ENCODE data around the gene KDM4B.

The KDM4B gene

GRCh38 chr19:5133986-5134595 lies 165.2 kb downstream of the KDM4B start:
- Histone ChIP-seq H3K4me3 (ENCODE audit: low read length) (no peak overlapping the region), H3K27me3 (ENCODE audit: control insufficient read depth, insufficient read depth, low read length) (no peaks in the 10 kb centered on the region), H3K27ac (ENCODE audit: low read length) (no peak overlapping the region), H3K36me3 (ENCODE audit: control insufficient read depth, insufficient read depth, low read length) (no peaks in the 10 kb centered on the region), H3K4me1 (ENCODE audit: control insufficient read depth, insufficient read depth, low read length) (peaks cover 11% of the 10 kb centered on the region), H3K9me3 (ENCODE audit: control insufficient read depth, insufficient read depth, low read length) (no peaks in the 10 kb centered on the region)
- no CpG with 5 or more reads among the region's 30 CpGs for WGBS (ENCODE audit: insufficient coverage, insufficient read length)
- DNase-seq (ENCODE audit: low read depth, low spot score), result no peak

GRCh38 chr19:5134691-5135090 lies 165.8 kb downstream of the KDM4B start:
- Histone ChIP-seq H3K27me3 (ENCODE audit: control insufficient read depth, insufficient read depth, low read length) (no peaks in the 10 kb centered on the region), H3K4me3 (ENCODE audit: low read length) (no peak overlapping the region), H3K36me3 (ENCODE audit: control insufficient read depth, insufficient read depth, low read length) (no peaks in the 10 kb centered on the region; the same call in 1 of the 2 replicates), H3K4me1 (ENCODE audit: control insufficient read depth, insufficient read depth, low read length) (peaks cover 10% of the 10 kb centered on the region), H3K9me3 (ENCODE audit: control insufficient read depth, insufficient read depth, low read length) (no peaks in the 10 kb centered on the region), H3K27ac (ENCODE audit: low read length) (no peak overlapping the region)
- no CpG with 5 or more reads among the region's 10 CpGs for WGBS (ENCODE audit: insufficient coverage, insufficient read length)
- DNase-seq (ENCODE audit: low read depth, low spot score), result no peak

DNA sequence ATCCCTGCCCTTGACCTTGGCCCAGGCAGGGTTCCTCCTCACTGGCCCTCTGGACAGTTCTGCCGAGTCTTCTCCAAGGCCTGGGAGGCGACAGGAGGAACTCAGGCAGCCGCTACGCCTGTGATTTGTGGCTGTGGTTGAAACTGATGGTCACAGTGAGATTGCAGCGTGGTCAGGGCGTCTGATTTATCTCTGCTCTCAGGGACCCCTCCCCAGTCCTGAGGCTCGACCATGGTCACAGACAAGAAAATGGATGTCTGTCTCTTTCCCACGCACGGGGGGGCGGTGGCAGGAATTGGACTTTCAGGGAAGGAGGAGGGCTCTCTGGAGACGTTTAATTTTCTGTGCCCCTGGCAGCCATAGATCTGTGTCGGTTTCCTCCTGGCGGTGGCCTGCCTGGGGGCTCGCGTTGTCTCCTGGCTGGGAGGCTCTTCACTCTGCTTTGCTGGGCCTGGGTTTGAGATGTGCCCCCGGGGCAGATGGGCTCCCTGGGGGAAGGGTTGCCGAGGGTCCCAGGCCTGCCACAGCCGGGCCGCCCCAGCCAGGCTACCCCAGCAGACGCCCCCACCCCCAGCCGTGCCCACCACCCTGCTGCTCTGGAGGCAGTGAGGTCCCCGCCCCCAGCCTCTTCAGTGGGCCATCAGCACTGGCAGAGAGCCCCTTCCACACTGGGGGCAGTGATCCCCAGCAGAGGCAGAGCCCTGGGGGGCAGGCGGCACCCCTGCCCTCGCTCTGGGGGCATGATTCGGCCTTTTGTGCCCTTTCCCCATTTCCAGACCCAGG lies 167.4 kb downstream of the KDM4B start:
- no peak overlapping the region for H3K27ac ChIP-seq (ENCODE audit: low read length)
- H3K4me3 ChIP-seq (ENCODE audit: low read length), result no peak overlapping the region
- no peaks in the 10 kb centered on the region for H3K9me3 ChIP-seq (ENCODE audit: control insufficient read depth, insufficient read depth, low read length)
- DNase-seq (ENCODE audit: low read depth, low spot score), result no peak
- peaks cover 4% of the 10 kb centered on the region for H3K4me1 ChIP-seq (ENCODE audit: control insufficient read depth, insufficient read depth, low read length)
- WGBS (ENCODE audit: insufficient coverage, insufficient read length), result no CpG with 5 or more reads among the region's 25 CpGs
- H3K27me3 ChIP-seq (ENCODE audit: control insufficient read depth, insufficient read depth, low read length), result no peaks in the 10 kb centered on the region
- peaks cover 3% of the 10 kb centered on the region; the same call in 1 of the 2 replicates for H3K36me3 ChIP-seq (ENCODE audit: control insufficient read depth, insufficient read depth, low read length)

DNA sequence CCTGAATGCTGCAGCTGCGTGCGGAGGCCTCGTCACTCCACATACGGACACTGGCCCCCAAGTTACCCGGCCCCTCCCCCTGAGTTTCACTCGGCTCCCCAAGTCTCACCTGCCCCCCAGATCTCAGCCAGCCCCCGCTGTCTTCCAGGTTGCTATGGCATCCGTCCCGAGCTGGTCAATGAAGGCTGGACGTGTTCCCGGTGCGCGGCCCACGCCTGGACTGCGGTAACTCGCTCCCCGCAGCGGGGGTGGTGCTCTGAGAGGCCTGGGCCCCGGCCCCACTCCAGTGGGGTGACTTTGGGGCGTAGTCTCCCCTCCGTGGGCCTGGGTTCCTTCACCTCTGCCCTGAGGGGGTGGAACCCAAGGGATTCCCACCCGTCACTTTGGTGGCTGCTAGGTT lies 168.2 kb downstream of the KDM4B start:
- DNase-seq (ENCODE audit: low read depth, low spot score), result no peak
- H3K4me1 ChIP-seq (ENCODE audit: control insufficient read depth, insufficient read depth, low read length), result no peaks in the 10 kb centered on the region
- H3K36me3 ChIP-seq (ENCODE audit: control insufficient read depth, insufficient read depth, low read length), result peaks cover 6% of the 10 kb centered on the region
- no peak overlapping the region for H3K4me3 ChIP-seq (ENCODE audit: low read length)
- no peak overlapping the region for H3K27ac ChIP-seq (ENCODE audit: low read length)
- H3K27me3 ChIP-seq (ENCODE audit: control insufficient read depth, insufficient read depth, low read length), result no peaks in the 10 kb centered on the region
- WGBS (ENCODE audit: insufficient coverage, insufficient read length), result no CpG with 5 or more reads among the region's 22 CpGs
- no peaks in the 10 kb centered on the region for H3K9me3 ChIP-seq (ENCODE audit: control insufficient read depth, insufficient read depth, low read length)

GRCh38 chr19:5137571-5138124 lies 168.7 kb downstream of the KDM4B start:
- H3K36me3 ChIP-seq (ENCODE audit: control insufficient read depth, insufficient read depth, low read length), result peaks cover 9% of the 10 kb centered on the region
- no peaks in the 10 kb centered on the region for H3K27me3 ChIP-seq (ENCODE audit: control insufficient read depth, insufficient read depth, low read length)
- no peak overlapping the region for H3K27ac ChIP-seq (ENCODE audit: low read length)
- H3K9me3 ChIP-seq (ENCODE audit: control insufficient read depth, insufficient read depth, low read length), result no peaks in the 10 kb centered on the region
- no CpG with 5 or more reads among the region's 29 CpGs for WGBS (ENCODE audit: insufficient coverage, insufficient read length)
- DNase-seq (ENCODE audit: low read depth, low spot score), result peak; percentile 71
- no peak overlapping the region for H3K4me3 ChIP-seq (ENCODE audit: low read length)
- H3K4me1 ChIP-seq (ENCODE audit: control insufficient read depth, insufficient read depth, low read length), result 0 out of 2 replicates have a peak, but pooled peaks cover 1% of the 10 kb centered on the region

DNA sequence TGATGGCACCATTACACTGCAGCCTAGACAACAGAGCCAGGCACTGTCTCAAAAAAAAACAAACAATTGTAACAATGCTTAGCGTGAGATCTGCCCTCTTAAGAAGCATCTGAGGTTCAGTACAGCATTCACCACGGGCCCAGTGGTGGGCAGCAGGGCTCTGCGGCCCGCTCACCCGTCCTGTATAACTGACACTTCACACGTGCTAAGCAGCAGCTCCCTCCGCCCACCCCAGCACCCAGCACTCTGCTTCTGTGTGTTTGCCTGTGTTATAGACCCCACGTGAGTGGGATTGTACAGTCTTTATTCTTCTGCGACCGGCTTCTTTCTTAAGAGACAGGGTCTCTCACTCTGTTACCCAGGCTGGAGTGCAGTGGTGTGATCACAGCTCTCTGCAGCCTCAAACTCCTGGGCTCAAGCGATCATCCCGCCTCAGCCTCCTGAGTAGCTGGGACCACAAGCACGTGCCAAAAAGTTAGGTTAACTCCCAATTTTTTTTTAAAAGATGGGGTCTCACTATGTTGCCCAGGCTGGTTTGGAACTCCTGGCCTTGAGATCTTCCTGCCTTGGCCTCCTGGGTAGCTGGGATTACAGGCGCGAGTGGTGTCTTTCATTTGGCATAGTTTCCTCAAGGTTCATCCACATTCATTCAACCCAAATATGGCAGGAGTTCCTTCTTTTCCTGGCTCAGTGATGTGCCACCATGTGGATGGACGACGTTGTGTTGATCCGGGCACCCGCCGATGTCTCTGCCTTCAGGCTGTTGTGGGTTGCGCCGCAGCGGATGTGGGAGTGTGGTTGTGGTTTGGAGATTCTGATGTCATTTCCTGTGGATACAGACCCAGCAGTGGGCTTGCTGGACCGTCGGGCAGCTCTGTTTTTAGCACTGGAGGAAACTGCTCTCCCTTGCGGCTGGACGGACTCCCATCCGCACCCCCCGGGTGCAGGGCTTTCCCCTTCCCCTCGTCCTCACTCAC lies 170.0 kb downstream of the KDM4B start:
- Histone ChIP-seq H3K4me1 (ENCODE audit: control insufficient read depth, insufficient read depth, low read length) (0 out of 2 replicates have a peak, but pooled peaks cover 1% of the 10 kb centered on the region), H3K36me3 (ENCODE audit: control insufficient read depth, insufficient read depth, low read length) (peaks cover 10% of the 10 kb centered on the region), H3K4me3 (ENCODE audit: low read length) (no peak overlapping the region), H3K27ac (ENCODE audit: low read length) (no peak overlapping the region), H3K9me3 (ENCODE audit: control insufficient read depth, insufficient read depth, low read length) (no peaks in the 10 kb centered on the region), H3K27me3 (ENCODE audit: control insufficient read depth, insufficient read depth, low read length) (no peaks in the 10 kb centered on the region)
- no peak for DNase-seq (ENCODE audit: low read depth, low spot score)
- no CpG with 5 or more reads among the region's 30 CpGs for WGBS (ENCODE audit: insufficient coverage, insufficient read length)

GRCh38 chr19:5139583-5140325 lies 170.8 kb downstream of the KDM4B start:
- H3K4me3 ChIP-seq (ENCODE audit: low read length), result no peak overlapping the region
- H3K9me3 ChIP-seq (ENCODE audit: control insufficient read depth, insufficient read depth, low read length), result no peaks in the 10 kb centered on the region
- peaks cover 13% of the 10 kb centered on the region for H3K36me3 ChIP-seq (ENCODE audit: control insufficient read depth, insufficient read depth, low read length)
- 0 out of 2 replicates have a peak, but pooled peaks cover 1% of the 10 kb centered on the region for H3K4me1 ChIP-seq (ENCODE audit: control insufficient read depth, insufficient read depth, low read length)
- WGBS (ENCODE audit: insufficient coverage, insufficient read length), result no CpG with 5 or more reads among the region's 21 CpGs
- no peaks in the 10 kb centered on the region for H3K27me3 ChIP-seq (ENCODE audit: control insufficient read depth, insufficient read depth, low read length)
- no peak for DNase-seq (ENCODE audit: low read depth, low spot score)
- H3K27ac ChIP-seq (ENCODE audit: low read length), result no peak overlapping the region

- WGBS (ENCODE audit: insufficient coverage, insufficient read length), result no CpG with 5 or more reads among the region's 37 CpGs
- H3K27ac ChIP-seq (ENCODE audit: low read length), result no peak overlapping the region
- H3K4me3 ChIP-seq (ENCODE audit: low read length), result no peak overlapping the region
- H3K36me3 ChIP-seq (ENCODE audit: control insufficient read depth, insufficient read depth, low read length), result peaks cover 13% of the 10 kb centered on the region
- H3K27me3 ChIP-seq (ENCODE audit: control insufficient read depth, insufficient read depth, low read length), result no peaks in the 10 kb centered on the region
- H3K9me3 ChIP-seq (ENCODE audit: control insufficient read depth, insufficient read depth, low read length), result no peaks in the 10 kb centered on the region
- 0 out of 2 replicates have a peak, but pooled peaks cover 1% of the 10 kb centered on the region for H3K4me1 ChIP-seq (ENCODE audit: control insufficient read depth, insufficient read depth, low read length)
- DNase-seq (ENCODE audit: low read depth, low spot score), result no peak
These were observed 172.4 kb downstream of the KDM4B start for GRCh38 chr19:5141129-5141849.
